GM21723 (cell line): ENCODE measurements around the gene AMPD1.

Experiments
- ATAC-seq: cut with Tn5 transposase; IDR thresholded peaks from one replicate; pipeline ENCODE4 v1.9.1; 2021; ENCODE audit warnings: mild to moderate bottlenecking, moderate library complexity; ENCODE audit not compliant: unreplicated experiment

AMPD1 gene

DNA sequence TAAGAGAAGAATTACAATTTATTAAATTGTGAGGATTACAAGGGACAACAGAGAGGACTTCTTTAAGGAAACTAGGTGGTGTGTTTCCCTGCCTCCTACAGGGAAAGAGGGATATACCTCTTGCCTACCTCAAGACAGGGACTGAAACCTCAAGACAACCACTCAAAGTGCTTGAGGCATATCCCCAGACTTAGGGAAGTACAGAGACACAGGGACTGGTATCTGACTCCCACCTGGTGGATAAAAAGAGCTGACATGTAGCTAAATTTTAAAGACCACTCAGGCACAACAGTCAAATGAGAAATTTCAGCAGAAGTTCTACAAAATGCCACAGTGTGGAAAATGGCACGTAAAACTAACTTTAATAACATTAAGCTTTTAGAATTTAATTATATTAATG lies 46.8 kb downstream of the AMPD1 start:
- ATAC-seq: no peak

DNA sequence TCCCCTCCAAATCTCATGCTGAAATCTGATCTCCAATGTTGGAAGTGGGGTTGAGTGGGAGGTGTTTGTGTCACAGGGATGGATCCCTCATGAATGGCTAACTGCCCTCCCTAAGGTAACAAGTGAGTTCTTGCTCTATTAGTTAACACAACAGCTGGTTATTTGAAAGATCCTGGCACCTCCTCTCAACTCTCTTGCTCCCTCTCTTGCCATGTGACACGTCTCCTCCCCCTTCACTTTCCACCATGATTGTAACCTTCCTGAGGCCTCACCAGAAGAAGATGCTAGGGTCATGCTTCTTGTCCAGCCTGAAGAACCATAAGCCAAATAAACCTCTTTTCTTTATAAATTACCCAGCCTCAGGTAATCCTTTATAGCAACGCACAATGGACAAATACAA lies 54.0 kb downstream of the AMPD1 start:
- ATAC-seq: no peak

GRCh38 chr1:114638910-114639309 lies 56.4 kb downstream of the AMPD1 start:
- ATAC-seq: no peak

DNA sequence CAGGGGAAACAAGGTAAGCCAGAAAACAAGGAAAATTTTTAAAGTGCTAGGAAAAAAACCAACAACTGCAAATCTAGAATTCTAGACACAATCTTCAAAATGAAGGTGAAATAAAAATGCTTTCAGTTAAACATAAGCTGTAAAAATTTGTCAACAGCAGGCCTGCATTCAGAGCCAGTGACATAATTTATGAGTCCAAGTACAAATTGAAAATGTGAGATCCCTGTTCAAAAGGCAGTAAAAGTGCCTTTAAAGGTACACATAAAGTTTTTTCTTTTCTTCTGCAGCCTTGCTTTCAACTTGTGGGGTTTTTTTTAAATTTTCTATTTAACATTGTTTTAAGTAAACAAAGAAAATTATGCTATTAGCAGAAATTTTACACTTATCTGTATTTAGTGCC lies 62.9 kb downstream of the AMPD1 start:
- no peak for ATAC-seq

DNA sequence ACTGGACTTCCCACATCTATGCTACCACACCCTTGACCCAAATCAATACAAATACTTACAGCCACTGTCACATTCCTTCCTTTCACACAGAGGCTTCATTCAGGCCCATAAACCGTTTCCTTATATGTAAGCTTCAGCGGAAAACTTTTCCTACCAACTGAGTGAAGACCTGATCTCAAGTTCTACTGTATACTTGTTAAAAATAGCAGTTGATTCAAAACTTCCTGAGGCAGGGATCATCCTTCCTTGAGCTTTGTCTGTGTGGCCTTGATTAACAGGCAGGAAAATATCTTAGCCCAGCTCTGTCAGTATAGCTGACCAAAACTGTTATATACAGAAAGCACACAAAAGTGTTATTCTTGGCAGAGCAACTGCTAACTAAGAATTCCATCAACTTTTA lies 68.2 kb downstream of the AMPD1 start:
- no peak for ATAC-seq

DNA sequence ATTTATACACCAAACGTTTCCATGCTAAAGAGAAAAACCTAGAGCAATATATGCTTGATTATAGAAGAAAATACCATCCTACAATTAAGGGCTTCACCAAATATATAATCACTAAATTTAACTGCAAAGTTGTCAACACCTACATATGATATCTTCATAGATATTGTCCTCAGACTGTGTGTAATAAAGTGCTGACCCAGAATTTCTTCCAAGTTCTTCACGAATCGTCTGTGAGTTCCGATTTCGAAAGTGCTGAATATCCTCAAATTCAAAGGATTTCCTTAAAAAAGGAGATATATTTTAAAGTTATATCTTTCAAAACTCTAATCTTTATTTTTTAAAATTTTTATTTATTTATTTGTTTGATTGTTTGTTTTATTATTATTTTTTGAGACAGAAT lies 72.0 kb downstream of the AMPD1 start:
- ATAC-seq: no peak
